Measurements from ENCODE around the gene KIRREL3. TPM values are rescaled to one million over a fixed set of nuclear protein-coding genes. Genes with fewer than 3 reads are reported as not detected.

The KIRREL3 gene
- total and polyA plus RNA-seq, 10 donors, result 0.50 to 5.4 (median 2.0) TPM

DNA sequence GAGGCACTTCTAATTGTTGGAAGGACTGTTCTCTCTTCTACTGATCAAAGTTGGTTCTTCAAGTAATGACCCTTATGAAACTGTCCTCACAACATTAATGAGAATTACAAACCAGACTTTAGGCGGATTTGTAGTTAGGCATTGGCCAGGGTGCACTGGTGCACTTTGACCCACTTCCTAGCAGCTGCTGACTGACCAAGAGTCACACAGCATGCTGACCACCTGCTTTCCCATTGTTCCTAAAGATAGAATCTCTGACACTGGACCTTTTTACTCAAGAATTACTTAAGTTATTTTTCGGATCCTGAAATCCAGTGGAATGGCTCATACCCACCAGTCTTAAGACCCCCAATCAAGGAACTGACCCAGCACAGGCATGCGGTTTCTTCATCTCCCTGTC is 381.1 kb downstream of the KIRREL3 start:
- no peak overlapping the region for H3K27ac ChIP-seq
- intact Hi-C loops (cut with DNase I; ENCODE audit: low total_unique reads), result no loop called here
- 74 to 92% (median 83%) methylated on average over 3 of the region's 3 CpGs for WGBS, 5 donors
- no peaks in the 10 kb centered on the region for H3K9me3 ChIP-seq
- peaks cover 0 to 13% (median 0%) of the 10 kb centered on the region in 7 donors for H3K27me3 ChIP-seq (replicated peaks in 1 of 7)
- no peaks in the 10 kb centered on the region for H3K36me3 ChIP-seq
- DNase-seq, result no peak
- TF ChIP-seq POLR2AphosphoS5 (IDR thresholded peaks at IDR 0.05) (no peak), POLR2A (IDR thresholded peaks at IDR 0.05) (no peak)
- TF ChIP-seq, protein P1, sequence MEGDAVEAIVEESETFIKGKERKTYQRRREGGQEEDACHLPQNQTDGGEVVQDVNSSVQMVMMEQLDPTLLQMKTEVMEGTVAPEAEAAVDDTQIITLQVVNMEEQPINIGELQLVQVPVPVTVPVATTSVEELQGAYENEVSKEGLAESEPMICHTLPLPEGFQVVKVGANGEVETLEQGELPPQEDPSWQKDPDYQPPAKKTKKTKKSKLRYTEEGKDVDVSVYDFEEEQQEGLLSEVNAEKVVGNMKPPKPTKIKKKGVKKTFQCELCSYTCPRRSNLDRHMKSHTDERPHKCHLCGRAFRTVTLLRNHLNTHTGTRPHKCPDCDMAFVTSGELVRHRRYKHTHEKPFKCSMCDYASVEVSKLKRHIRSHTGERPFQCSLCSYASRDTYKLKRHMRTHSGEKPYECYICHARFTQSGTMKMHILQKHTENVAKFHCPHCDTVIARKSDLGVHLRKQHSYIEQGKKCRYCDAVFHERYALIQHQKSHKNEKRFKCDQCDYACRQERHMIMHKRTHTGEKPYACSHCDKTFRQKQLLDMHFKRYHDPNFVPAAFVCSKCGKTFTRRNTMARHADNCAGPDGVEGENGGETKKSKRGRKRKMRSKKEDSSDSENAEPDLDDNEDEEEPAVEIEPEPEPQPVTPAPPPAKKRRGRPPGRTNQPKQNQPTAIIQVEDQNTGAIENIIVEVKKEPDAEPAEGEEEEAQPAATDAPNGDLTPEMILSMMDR (IDR thresholded peaks at IDR 0.05 in 8 of 11, conservative IDR thresholded peaks at IDR 0.05 in 3 of 11), result no peak
- no peak overlapping the region for H3K4me3 ChIP-seq
- H3K4me1 ChIP-seq, result no peaks in the 10 kb centered on the region

DNA sequence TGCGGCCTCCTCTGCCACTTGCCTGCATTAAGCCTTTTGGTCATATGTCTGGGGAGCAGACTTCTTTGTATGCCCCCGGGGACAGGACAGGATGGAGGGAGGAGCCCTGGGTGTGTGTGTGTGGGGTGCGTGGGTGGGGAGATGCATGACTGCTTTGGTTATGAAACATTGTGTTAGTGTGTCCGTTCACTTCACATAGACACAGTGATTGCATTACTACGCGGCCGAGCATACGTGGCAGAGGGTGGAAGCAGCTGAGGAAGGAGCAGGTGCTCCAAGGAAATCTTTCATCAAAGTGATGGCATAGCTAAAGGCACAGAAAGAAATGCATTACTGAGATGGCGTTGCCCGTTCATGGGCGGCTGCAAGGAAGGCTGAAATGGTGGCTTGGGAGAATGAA is 384.7 kb downstream of the KIRREL3 start:
- 79 to 93% (median 87%) methylated on average over 11 of the region's 11 CpGs for WGBS, 5 donors
- no peaks in the 10 kb centered on the region for H3K9me3 ChIP-seq

GRCh38 chr11:126613272-126613671 is 387.3 kb downstream of the KIRREL3 start:
- Histone ChIP-seq H3K36me3 (no peaks in the 10 kb centered on the region), H3K27ac (no peak overlapping the region), H3K27me3 (replicated peaks in 1 of 7) (peaks cover 0 to 8% (median 0%) of the 10 kb centered on the region in 7 donors), H3K9me3 (no peaks in the 10 kb centered on the region), H3K4me3 (no peak overlapping the region), H3K4me1 (no peaks in the 10 kb centered on the region)
- 73 to 86% (median 82%) methylated on average over 4 of the region's 4 CpGs for WGBS, 5 donors
- intact Hi-C loops (cut with DNase I; ENCODE audit: low total_unique reads), result no loop called here
- TF ChIP-seq POLR2A (IDR thresholded peaks at IDR 0.05) (no peak), POLR2AphosphoS5 (IDR thresholded peaks at IDR 0.05) (no peak)
- TF ChIP-seq, protein P1 (IDR thresholded peaks at IDR 0.05 in 8 of 11, conservative IDR thresholded peaks at IDR 0.05 in 3 of 11), result no peak
- DNase-seq, result no peak

More for the DNA sequence above, 384.7 kb downstream of the KIRREL3 start:
- H3K4me1 ChIP-seq, result no peaks in the 10 kb centered on the region
- intact Hi-C loops (cut with DNase I; ENCODE audit: low total_unique reads), result no loop called here
- DNase-seq, result no peak
- no peaks in the 10 kb centered on the region for H3K36me3 ChIP-seq
- no peak overlapping the region for H3K4me3 ChIP-seq
- no peak overlapping the region for H3K27ac ChIP-seq
- TF ChIP-seq, protein P1 (IDR thresholded peaks at IDR 0.05 in 8 of 11, conservative IDR thresholded peaks at IDR 0.05 in 3 of 11), result no peak
- TF ChIP-seq POLR2A (IDR thresholded peaks at IDR 0.05), result no peak
- no peak for TF ChIP-seq POLR2AphosphoS5 (IDR thresholded peaks at IDR 0.05)
- H3K27me3 ChIP-seq (replicated peaks in 1 of 7), result peaks cover 0 to 8% (median 0%) of the 10 kb centered on the region in 7 donors

GRCh38 chr11:126612671-126613070 is 387.9 kb downstream of the KIRREL3 start:
- intact Hi-C loops (cut with DNase I; ENCODE audit: low total_unique reads), result no loop called here
- H3K27me3 ChIP-seq (replicated peaks in 1 of 7), result peaks cover 0 to 14% (median 0%) of the 10 kb centered on the region in 7 donors
- H3K36me3 ChIP-seq, result no peaks in the 10 kb centered on the region
- TF ChIP-seq, protein P1 (IDR thresholded peaks at IDR 0.05 in 8 of 11, conservative IDR thresholded peaks at IDR 0.05 in 3 of 11), result no peak
- TF ChIP-seq POLR2A (IDR thresholded peaks at IDR 0.05), result no peak
- no peak for TF ChIP-seq POLR2AphosphoS5 (IDR thresholded peaks at IDR 0.05)
- no peaks in the 10 kb centered on the region for H3K4me1 ChIP-seq
- H3K4me3 ChIP-seq, result no peak overlapping the region
- H3K27ac ChIP-seq, result no peak overlapping the region
- DNase-seq, result no peak
- H3K9me3 ChIP-seq, result no peaks in the 10 kb centered on the region
- 86 to 93% (median 90%) methylated on average over 8 of the region's 8 CpGs for WGBS, 5 donors
